ENCODE data around the gene TNS2. TPM values are rescaled to one million over a fixed set of nuclear protein-coding genes. Genes with fewer than 3 reads are reported as not detected.

The TNS2 gene
- total RNA-seq, 1 experiment from 2014 or later, result 11.5 TPM

GRCh38 chr12:53056901-53057300 is 7.0 kb downstream of the TNS2 start:
- CTCF ChIA-PET, result interaction anchor here (1.0 kb wide), 1 partner anchor 288 kb away, joined by 4 read pairs; no protein-coding TSS in a partner anchor
- Histone ChIP-seq H2AFZ (no peak overlapping the region), H3K79me2 (ENCODE audit: low read depth) (peaks cover 8% of the 10 kb centered on the region), H3K27ac (no peak overlapping the region), H3K27me3 (ENCODE audit: insufficient read depth, low read depth) (no peaks in the 10 kb centered on the region), H3K9me2 (ENCODE audit: insufficient read depth) (no peaks in the 10 kb centered on the region), H3F3A (ENCODE audit: insufficient read depth, low read depth) (peaks cover 23% of the 10 kb centered on the region; the same call in 1 of the 2 replicates), H4K20me1 (ENCODE audit: insufficient read depth) (peaks cover under 1% of the 10 kb centered on the region; the same call in 1 of the 2 replicates), H3K9me3 (ENCODE audit: insufficient read depth, low read depth) (no peaks in the 10 kb centered on the region), H3K4me1 (replicated peaks; ENCODE audit: insufficient read depth) (peaks cover 28% of the 10 kb centered on the region), H3K4me2 (no peak overlapping the region), H3K36me3 (ENCODE audit: low read depth) (no peaks in the 10 kb centered on the region), H3K4me3 (no peak overlapping the region)
- no peak for DNase-seq
- TF ChIP-seq CTCF (conservative IDR thresholded peaks at IDR 0.05) (no peak), EZH2 (IDR thresholded peaks at IDR 0.05; ENCODE audit: low read depth) (no peak)
- POLR2A ChIA-PET (ENCODE audit: unreplicated experiment), result no interaction called here
- BruUV-seq (replicated peaks), result no TSS peak
- intact Hi-C loops (cut with micrococcal nuclease; ENCODE audit: unreplicated experiment), result no loop called here

- peaks cover 26% of the 10 kb centered on the region; the same call in 1 of the 2 replicates for H3F3A ChIP-seq (ENCODE audit: insufficient read depth, low read depth)
- ChIA-PET POLR2A (ENCODE audit: unreplicated experiment) (interaction anchor here (0.6 kb wide), 1 partner anchor 185 kb away, joined by 3 read pairs; no protein-coding TSS in a partner anchor), CTCF (interaction anchor here (0.6 kb wide), 1 partner anchor 268 kb away, joined by 4 read pairs; no protein-coding TSS in a partner anchor)
- no peaks in the 10 kb centered on the region for H3K9me3 ChIP-seq (ENCODE audit: insufficient read depth, low read depth)
- TF ChIP-seq EZH2 (IDR thresholded peaks at IDR 0.05; ENCODE audit: low read depth), result no peak
- TF ChIP-seq CTCF (conservative IDR thresholded peaks at IDR 0.05), result no peak
- H3K36me3 ChIP-seq (ENCODE audit: low read depth), result no peaks in the 10 kb centered on the region
- no peak overlapping the region for H3K4me3 ChIP-seq
- H3K27me3 ChIP-seq (ENCODE audit: insufficient read depth, low read depth), result no peaks in the 10 kb centered on the region
- H3K27ac ChIP-seq, result no peak overlapping the region
- no TSS peak for BruUV-seq (replicated peaks)
- DNase-seq, result no peak
- no peaks in the 10 kb centered on the region for H4K20me1 ChIP-seq (ENCODE audit: insufficient read depth)
- intact Hi-C loops (cut with micrococcal nuclease; ENCODE audit: unreplicated experiment), result no loop called here
- no peaks in the 10 kb centered on the region for H3K9me2 ChIP-seq (ENCODE audit: insufficient read depth)
- peaks cover 27% of the 10 kb centered on the region for H3K4me1 ChIP-seq (replicated peaks; ENCODE audit: insufficient read depth)
- H3K79me2 ChIP-seq (ENCODE audit: low read depth), result 0 out of 2 replicates have a peak, but pooled peaks cover 3% of the 10 kb centered on the region
- H3K4me2 ChIP-seq, result no peak overlapping the region
- H2AFZ ChIP-seq, result no peak overlapping the region
These were observed 8.1 kb downstream of the TNS2 start for GRCh38 chr12:53057816-53058500.

- Histone ChIP-seq H3K36me3 (ENCODE audit: low read depth) (no peaks in the 10 kb centered on the region), H3F3A (ENCODE audit: insufficient read depth, low read depth) (peaks cover 24% of the 10 kb centered on the region; the same call in 1 of the 2 replicates), H3K9me3 (ENCODE audit: insufficient read depth, low read depth) (no peaks in the 10 kb centered on the region), H3K27me3 (ENCODE audit: insufficient read depth, low read depth) (no peaks in the 10 kb centered on the region), H3K4me2 (no peak overlapping the region), H4K20me1 (ENCODE audit: insufficient read depth) (no peaks in the 10 kb centered on the region), H3K4me1 (replicated peaks; ENCODE audit: insufficient read depth) (peaks cover 20% of the 10 kb centered on the region), H3K9me2 (ENCODE audit: insufficient read depth) (no peaks in the 10 kb centered on the region), H3K4me3 (no peak overlapping the region), H3K27ac (no peak overlapping the region), H3K79me2 (ENCODE audit: low read depth) (no peaks in the 10 kb centered on the region), H2AFZ (no peak overlapping the region)
- intact Hi-C loops (cut with micrococcal nuclease; ENCODE audit: unreplicated experiment), result no loop called here
- DNase-seq, result no peak
- TF ChIP-seq EZH2 (IDR thresholded peaks at IDR 0.05; ENCODE audit: low read depth) (no peak), CTCF (conservative IDR thresholded peaks at IDR 0.05) (no peak)
- ChIA-PET POLR2A (ENCODE audit: unreplicated experiment) (no interaction called here), CTCF (interaction anchor here (0.6 kb wide), 1 partner anchor 267 kb away, joined by 4 read pairs; no protein-coding TSS in a partner anchor)
- BruUV-seq (replicated peaks), result no TSS peak
These were observed 9.0 kb downstream of the TNS2 start for GRCh38 chr12:53058674-53059433.

Data from PC-9 (cell line).